GM12801 (cell line): ENCODE data around the gene RPL27A.

Experiments
- CTCF ChIP-seq: IDR thresholded peaks from one replicate; pipeline ENCODE4 v1.5.1; 2011; ENCODE audit warnings: control low read depth; ENCODE audit not compliant: insufficient read length; ENCODE audit errors: extremely low read depth

The RPL27A gene

GRCh38 chr11:8676458-8676857 lies 6.1 kb upstream of the RPL27A start:
- no peak for TF ChIP-seq CTCF

- no peak for TF ChIP-seq CTCF
Measured at GRCh38 chr11:8679006-8679405, 3.6 kb upstream of the RPL27A start.

- TF ChIP-seq CTCF, result no peak
Measured at GRCh38 chr11:8681837-8682302, 722 bp upstream of the RPL27A start.

GRCh38 chr11:8683115-8683807 lies 669 bp downstream of the RPL27A start:
- no peak for TF ChIP-seq CTCF

GRCh38 chr11:8684600-8685290 lies 2.2 kb downstream of the RPL27A start:
- no peak for TF ChIP-seq CTCF

- TF ChIP-seq CTCF, result no peak
Measured at GRCh38 chr11:8685306-8685705, 2.7 kb downstream of the RPL27A start.

- TF ChIP-seq CTCF, result no peak
Measured at GRCh38 chr11:8685820-8686219, 3.2 kb downstream of the RPL27A start.
